HG03103 (cell line): ENCODE results near the gene BCAP31.
"Not testable (repeated sequence)": the region's sequence is repeated elsewhere in the genome, so short reads cannot be mapped to it uniquely, and the experiment has no call there.

Experiments
- ATAC-seq: cut with Tn5 transposase; IDR thresholded peaks from one replicate; pipeline ENCODE4 v1.9.1; 2021; ENCODE audit warnings: low read depth; ENCODE audit not compliant: unreplicated experiment

BCAP31 gene

DNA sequence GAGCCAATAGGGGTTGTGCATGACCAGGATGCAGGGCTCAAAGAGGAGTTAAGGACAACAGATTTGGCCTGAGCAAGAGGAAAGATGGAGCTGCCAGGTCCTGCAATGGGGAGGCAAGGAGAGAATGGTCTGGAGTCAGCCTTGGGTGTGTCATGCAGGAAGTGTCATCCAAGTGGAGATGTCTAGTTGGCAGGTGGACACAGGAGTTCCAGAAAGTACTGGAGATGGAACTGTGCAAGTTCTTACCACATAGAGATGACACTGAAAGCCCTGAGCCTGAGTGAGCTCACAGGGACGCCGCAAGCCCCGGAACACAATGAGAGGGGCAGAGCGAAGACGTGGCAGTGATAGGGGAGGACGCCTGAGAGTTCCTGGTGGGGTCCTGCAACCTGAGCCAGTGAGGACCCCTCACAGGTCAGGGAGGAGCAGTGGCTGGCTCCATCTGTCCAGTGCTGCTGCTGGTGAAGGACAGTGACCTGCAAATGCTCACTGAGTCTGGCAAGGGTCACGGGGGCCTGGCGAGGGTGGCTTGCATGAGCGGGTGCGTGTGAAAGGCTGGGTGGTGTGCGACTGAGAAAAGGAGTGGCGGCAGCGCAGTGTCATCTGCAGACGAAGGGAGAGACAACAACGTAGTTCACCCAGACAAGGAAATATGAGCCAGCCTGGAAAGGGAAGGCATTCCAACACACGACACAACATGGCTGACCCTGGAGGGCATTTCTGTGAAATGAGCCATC is 27.0 kb downstream of the BCAP31 start:
- not testable (repeated sequence) for ATAC-seq

- ATAC-seq: not testable (repeated sequence)
Measured at GRCh38 chrX:153696538-153696937, 27.6 kb downstream of the BCAP31 start.

GRCh38 chrX:153696100-153696499 is 28.1 kb downstream of the BCAP31 start:
- ATAC-seq: no peak

DNA sequence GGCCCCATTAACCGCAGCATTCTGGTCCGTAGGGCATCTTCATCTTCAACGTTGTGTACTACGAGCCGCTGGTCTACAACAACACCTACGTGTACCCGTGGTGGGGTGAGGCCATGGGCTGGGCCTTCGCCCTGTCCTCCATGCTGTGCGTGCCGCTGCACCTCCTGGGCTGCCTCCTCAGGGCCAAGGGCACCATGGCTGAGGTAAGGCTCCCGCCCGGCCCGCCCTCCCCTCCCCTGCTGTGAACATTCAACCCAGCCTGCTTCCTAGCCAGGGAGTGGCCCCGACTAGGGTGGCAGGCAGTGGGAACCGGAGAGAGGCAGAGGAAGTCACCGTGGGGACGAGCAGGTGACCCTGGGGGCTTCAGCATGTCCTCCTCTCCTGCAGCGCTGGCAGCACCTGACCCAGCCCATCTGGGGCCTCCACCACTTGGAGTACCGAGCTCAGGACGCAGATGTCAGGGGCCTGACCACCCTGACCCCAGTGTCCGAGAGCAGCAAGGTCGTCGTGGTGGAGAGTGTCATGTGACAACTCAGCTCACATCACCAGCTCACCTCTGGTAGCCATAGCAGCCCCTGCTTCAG is 29.4 kb downstream of the BCAP31 start:
- no peak for ATAC-seq

DNA sequence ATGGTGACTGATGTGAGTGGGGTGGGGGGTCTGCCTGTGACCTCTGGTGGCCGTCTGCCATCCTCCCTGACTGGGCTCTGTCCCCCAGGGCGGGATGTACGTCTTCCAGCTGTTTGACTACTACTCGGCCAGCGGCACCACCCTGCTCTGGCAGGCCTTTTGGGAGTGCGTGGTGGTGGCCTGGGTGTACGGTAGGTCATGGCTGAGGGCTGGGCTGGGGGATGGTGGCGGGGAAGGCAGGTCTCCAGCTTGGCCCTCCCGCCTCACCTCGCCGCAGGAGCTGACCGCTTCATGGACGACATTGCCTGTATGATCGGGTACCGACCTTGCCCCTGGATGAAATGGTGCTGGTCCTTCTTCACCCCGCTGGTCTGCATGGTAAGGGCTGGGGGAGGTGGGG is 29.9 kb downstream of the BCAP31 start:
- ATAC-seq: not testable (repeated sequence)

GRCh38 chrX:153693216-153694086 is 30.7 kb downstream of the BCAP31 start:
- no peak for ATAC-seq

DNA sequence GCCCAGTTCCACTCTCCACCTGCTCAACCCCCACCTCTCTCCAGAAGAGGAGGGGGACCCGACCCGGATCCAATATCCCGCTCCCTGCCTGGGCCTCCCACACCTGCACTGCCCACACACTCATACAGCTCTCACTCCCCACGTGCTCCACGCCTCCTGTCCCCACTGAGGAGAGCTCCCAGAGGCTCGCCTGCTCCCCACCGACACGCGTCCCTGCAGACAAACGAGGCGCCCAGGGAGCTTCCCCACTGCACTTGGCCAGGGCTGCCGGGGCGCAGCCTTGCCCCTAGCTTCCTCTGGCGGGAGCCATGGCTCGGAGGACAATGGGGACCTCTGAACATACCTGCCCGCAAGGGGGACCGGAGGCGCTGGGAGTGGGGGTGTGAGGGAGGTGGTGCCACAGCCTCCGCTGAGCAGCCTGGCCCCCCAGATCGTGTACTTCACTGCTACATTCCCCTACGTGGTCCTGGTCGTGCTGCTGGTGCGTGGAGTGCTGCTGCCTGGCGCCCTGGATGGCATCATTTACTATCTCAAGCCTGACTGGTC is 31.5 kb downstream of the BCAP31 start:
- no peak for ATAC-seq

GRCh38 chrX:153692003-153692402 is 32.2 kb downstream of the BCAP31 start:
- ATAC-seq: no peak

DNA sequence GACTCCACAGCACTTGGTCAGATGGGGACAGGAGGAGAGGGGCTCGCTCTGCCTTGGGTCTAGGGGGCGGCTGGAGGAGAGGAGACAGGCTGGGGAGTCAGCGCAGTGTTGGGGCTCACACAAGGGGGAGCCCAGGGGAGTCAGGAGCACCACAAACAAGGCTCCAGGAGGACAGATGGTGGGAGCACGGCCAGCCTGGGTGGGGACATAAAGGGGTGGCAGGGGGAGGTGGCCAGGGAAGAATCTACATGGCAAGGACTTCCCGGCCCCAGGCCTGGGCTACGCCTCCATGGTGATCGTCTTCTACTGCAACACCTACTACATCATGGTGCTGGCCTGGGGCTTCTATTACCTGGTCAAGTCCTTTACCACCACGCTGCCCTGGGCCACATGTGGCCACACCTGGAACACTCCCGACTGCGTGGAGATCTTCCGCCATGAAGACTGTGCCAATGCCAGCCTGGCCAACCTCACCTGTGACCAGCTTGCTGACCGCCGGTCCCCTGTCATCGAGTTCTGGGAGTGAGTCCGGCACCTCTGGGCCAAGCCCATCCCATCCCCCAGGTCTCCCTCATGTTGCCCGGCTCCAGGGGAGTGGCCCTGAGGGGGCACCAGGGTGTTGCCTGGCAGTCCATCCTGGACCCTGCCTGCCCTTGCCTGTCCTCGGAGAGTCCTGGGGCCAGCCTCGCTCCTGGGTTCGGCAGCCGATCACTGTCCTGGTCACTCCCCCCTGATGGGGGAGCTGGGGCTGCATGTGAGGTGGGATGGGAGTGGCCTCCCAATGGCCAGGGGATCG is 33.0 kb downstream of the BCAP31 start:
- not testable (repeated sequence) for ATAC-seq

GRCh38 chrX:153690466-153690865 is 33.7 kb downstream of the BCAP31 start:
- no peak for ATAC-seq

GRCh38 chrX:153689654-153690465 is 34.3 kb downstream of the BCAP31 start:
- no peak for ATAC-seq

GRCh38 chrX:153688911-153689590 is 35.1 kb downstream of the BCAP31 start:
- ATAC-seq: no peak

DNA sequence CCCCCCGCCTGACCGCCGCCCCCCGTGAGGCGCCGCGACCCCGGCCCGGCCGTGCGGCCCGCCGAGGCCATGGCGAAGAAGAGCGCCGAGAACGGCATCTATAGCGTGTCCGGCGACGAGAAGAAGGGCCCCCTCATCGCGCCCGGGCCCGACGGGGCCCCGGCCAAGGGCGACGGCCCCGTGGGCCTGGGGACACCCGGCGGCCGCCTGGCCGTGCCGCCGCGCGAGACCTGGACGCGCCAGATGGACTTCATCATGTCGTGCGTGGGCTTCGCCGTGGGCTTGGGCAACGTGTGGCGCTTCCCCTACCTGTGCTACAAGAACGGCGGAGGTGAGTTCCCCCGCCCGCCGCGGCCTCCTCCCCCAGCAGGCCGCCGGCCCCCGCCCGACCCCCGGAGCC is 35.7 kb downstream of the BCAP31 start:
- no peak for ATAC-seq

- no peak for ATAC-seq
Measured at GRCh38 chrX:153688071-153688470, 36.1 kb downstream of the BCAP31 start.

GRCh38 chrX:153687121-153688039 is 36.8 kb downstream of the BCAP31 start, which contains the start of gene SLC6A8:
Gene SLC6A8 (plus strand): TSS chrX:153687926. CDS start chrX:153688575, 649 bp downstream.
- no peak for ATAC-seq

DNA sequence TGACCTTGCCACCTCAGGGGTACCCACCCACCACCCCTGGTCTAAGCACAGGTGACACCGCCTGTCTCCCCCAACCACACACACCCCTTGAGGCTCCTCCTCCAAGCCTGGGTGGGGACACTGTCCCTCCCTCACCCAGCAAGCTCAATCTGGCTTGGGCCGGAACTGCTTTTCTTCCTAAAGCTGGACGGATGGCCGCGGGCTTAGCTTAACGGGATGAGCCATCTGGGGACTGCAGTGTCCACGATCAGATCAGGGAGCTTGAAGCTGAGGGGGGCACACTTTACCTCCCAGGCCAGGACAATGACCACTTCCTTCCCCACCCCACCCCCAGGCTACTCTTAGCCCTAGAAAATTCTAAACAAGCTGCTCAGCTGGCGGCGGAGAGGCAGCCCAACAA is 37.5 kb downstream of the BCAP31 start:
- no peak for ATAC-seq

GRCh38 chrX:153685751-153686696 is 38.2 kb downstream of the BCAP31 start:
- ATAC-seq: no peak
